ENCODE results near the gene ZNF500. TPM values are rescaled to one million over a fixed set of nuclear protein-coding genes. Genes with fewer than 3 reads are reported as not detected.

ZNF500 gene
- total and polyA plus RNA-seq, 2 experiments from 2014 or later, result 5.8 to 15.3 TPM

- Histone ChIP-seq H3K79me2 (replicated peaks; ENCODE audit: insufficient read depth) (no peaks in the 10 kb centered on the region), H3K4me1 (ENCODE audit: insufficient read depth) (no peaks in the 10 kb centered on the region), H3K36me3 (ENCODE audit: insufficient read depth) (peaks cover 9% of the 10 kb centered on the region; the same call in 1 of the 2 replicates), H3K27ac (ENCODE audit: low read depth) (no peak overlapping the region), H2AFZ (no peak overlapping the region), H3K4me2 (no peak overlapping the region), H3K9me2 (ENCODE audit: insufficient read depth) (no peaks in the 10 kb centered on the region), H3K27me3 (ENCODE audit: insufficient read depth) (no peaks in the 10 kb centered on the region), H3F3A (replicated peaks; ENCODE audit: low read depth) (peaks cover 5% of the 10 kb centered on the region; the same call in 1 of the 2 replicates), H3K4me3 (no peak overlapping the region), H4K20me1 (replicated peaks; ENCODE audit: insufficient read depth) (no peaks in the 10 kb centered on the region; the same call in 1 of the 2 replicates)
- H3K27me3 Mint-ChIP-seq (ENCODE audit: insufficient read depth, low read depth, poor library complexity), result peaks cover 9% of the 10 kb centered on the region
- H3K4me1 Mint-ChIP-seq, result peaks cover 6% of the 10 kb centered on the region; the same call in 1 of the 3 replicates
- TF ChIP-seq ETS1 (IDR thresholded peaks at IDR 0.05) (no peak), CTCF (conservative IDR thresholded peaks at IDR 0.05; ENCODE audit: low read depth in 2 of 2) (no peak), ZNF114 (CRISPR knock-in tag; IDR thresholded peaks at IDR 0.05) (no peak), ZNF331 (CRISPR knock-in tag; IDR thresholded peaks at IDR 0.05; ENCODE audit: low read depth) (no peak), EZH2 (IDR thresholded peaks at IDR 0.05; ENCODE audit: low read depth, unreplicated experiment) (no peak), REST (IDR thresholded peaks at IDR 0.05; ENCODE audit: unreplicated experiment) (no peak), STAT1 (IDR thresholded peaks at IDR 0.05; ENCODE audit: unreplicated experiment) (no peak), EZH2phosphoT487 (IDR thresholded peaks at IDR 0.05; ENCODE audit: unreplicated experiment) (no peak), NANOG (IDR thresholded peaks at IDR 0.05; ENCODE audit: borderline replicate concordance) (no peak), ZNF462 (CRISPR knock-in tag; IDR thresholded peaks at IDR 0.05) (no peak), POLR2AphosphoS5 (IDR thresholded peaks at IDR 0.05; ENCODE audit: low read depth) (no peak)
- peaks cover 44% of the 10 kb centered on the region for H3K36me3 Mint-ChIP-seq (ENCODE audit: low read depth)
- no peaks in the 10 kb centered on the region; the same call in 2 of the 3 replicates for H3K9me3 Mint-ChIP-seq
- no peak overlapping the region for H3K4me3 Mint-ChIP-seq
- H3K27ac Mint-ChIP-seq, result no peak overlapping the region
- ATAC-seq (no peak), DNase-seq (ENCODE audit: low spot score) (no peak)
These were observed 67.9 kb downstream of the ZNF500 start for GRCh38 chr16:4699046-4699556.

Data from GM23338 (cell line).